Uterus (tissue), 4 donors: ENCODE measurements around the gene PLEKHH3. TPM values are rescaled to one million over a fixed set of nuclear protein-coding genes. Genes with fewer than 3 reads are reported as not detected.
"Not testable (repeated sequence)": the region's sequence is repeated elsewhere in the genome, so short reads cannot be mapped to it uniquely, and the experiment has no call there.

Experiments used
- DNase-seq, 2 donors: peaks; one replicate each; pipeline ENCODE4 v3.0.0-alpha.2; 2019 to 2020
- H3K27ac ChIP-seq, 2 donors: fragments of 200-600 bp; sonication (generic); 1 replicate in 1 of 2; 2 replicates in 1 of 2; pipeline ENCODE4 v1.5.1; 2016 to 2018
- H3K27me3 ChIP-seq, 2 donors: fragments of 200-600 bp; sonication (generic); one replicate each; pipeline ENCODE4 v1.5.1; 2018 to 2019; ENCODE audit warnings: control low read depth in 1 of 2
- H3K36me3 ChIP-seq, 2 donors: fragments of 200-600 bp; sonication (generic); one replicate each; pipeline ENCODE4 v1.5.1; 2019; ENCODE audit warnings: control low read depth in 1 of 2
- H3K4me1 ChIP-seq, 2 donors: fragments of 200-600 bp; sonication (generic); one replicate each; pipeline ENCODE4 v1.5.1; 2018 to 2019; ENCODE audit warnings: control low read depth in 1 of 2
- H3K4me3 ChIP-seq, 2 donors: fragments of 200-600 bp; sonication (generic); 1 replicate in 1 of 2; 2 replicates in 1 of 2; pipeline ENCODE4 v1.5.1; 2018 to 2019; ENCODE audit warnings: mild to moderate bottlenecking in 1 of 2
- H3K9me3 ChIP-seq, 2 donors: fragments of 200-600 bp; sonication (generic); one replicate each; pipeline ENCODE4 v1.5.1; 2019; ENCODE audit warnings: control low read depth in 1 of 2
- POLR2A ChIP-seq, 2 donors: fragments of 450-650 bp; IDR thresholded peaks; one replicate each; pipeline ENCODE4 v1.6.1; 2016; ENCODE audit warnings: antibody characterized with exemption in 2 of 2, mild to moderate bottlenecking in 1 of 2, moderate library complexity in 1 of 2
- intact Hi-C: fragments of 100-400 bp; cut with DNase I; formaldehyde crosslinking; loops from one replicate; pipeline ENCODE4 v1.15.1; 2023; ENCODE audit warnings: low total_unique reads
- total RNA-seq, 4 donors: library from RNA; depleted of rRNA in 3 of 4; stranded (reverse); fragments of >200 nt in 3 of 4; gene quantifications; one replicate each; pipeline versions ENCODE4 v1.1.0 to v1.2.4, GENCODE V29; 2014 to 2023
- TF ChIP-seq, protein P1 (sequence below), 4 experiments: fragments of 200-600 bp in 2 of 4; fragments of 450-650 bp in 2 of 4; sonication (generic) in 2 of 4; IDR thresholded peaks; one replicate each; pipeline ENCODE4 v1.5.1; 2016 to 2019; ENCODE audit warnings: antibody characterized with exemption in 4 of 4, mild to moderate bottlenecking in 2 of 4, moderate library complexity in 1 of 4
- donor health status: DM: yes; HTN: yes; CAD: no.

PLEKHH3 gene
- total RNA-seq, 4 donors from 2014 or later = 2.9 to 102 (median 19.2) TPM

DNA sequence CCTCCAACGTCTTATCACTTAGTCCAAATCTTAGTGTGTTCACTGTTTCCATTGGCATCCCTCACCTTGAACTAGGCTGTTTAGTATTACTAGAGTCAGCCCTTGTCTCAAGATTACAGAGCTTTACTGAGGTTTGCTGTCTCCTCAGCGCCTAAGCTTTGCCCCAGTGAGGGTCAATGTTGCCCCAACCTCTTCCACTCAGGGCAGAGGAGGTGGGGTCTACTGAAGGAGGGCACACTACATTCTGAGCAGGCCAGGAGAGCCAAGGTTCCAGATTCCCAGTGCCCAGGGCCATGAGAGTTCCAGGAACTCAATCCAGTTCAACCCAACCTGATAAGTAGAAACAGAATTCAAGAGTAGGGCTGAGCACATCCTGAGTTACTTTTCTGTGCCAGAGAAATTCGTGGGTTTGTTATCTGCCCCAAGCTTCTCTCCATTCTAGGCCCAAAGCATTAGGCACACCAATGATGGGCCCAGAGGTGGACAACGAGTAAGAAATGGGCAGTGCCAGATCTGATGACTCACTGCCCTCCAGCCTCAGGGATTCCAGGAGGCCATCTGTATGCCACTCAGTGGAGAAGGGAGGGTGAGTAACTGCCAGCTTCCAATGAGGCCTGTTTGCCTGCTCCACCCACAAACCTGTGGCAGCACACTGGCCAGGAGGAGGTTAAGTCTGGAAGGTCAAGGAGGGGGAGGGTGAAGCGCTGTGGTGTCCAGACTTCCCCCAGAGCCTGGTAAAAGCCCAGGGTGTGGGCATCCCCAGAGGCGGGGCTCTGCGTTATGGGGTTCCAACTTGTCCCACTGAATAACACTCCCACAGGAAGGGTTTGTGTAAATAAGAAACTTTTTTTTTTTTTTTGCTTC is 9.5 kb downstream of the PLEKHH3 start:
- Histone ChIP-seq H3K27ac (peak overlapping the region; percentile 76 to 89), H3K4me3 (no peak overlapping the region), H3K27me3 (no peaks in the 10 kb centered on the region), H3K36me3 (no peaks in the 10 kb centered on the region), H3K9me3 (no peaks in the 10 kb centered on the region), H3K4me1 (peaks cover 0 to 18% of the 10 kb centered on the region in 2 donors)
- DNase-seq = peak; percentile 54 to 63
- TF ChIP-seq POLR2A (IDR thresholded peaks at IDR 0.05) = no peak
- TF ChIP-seq, protein P1, sequence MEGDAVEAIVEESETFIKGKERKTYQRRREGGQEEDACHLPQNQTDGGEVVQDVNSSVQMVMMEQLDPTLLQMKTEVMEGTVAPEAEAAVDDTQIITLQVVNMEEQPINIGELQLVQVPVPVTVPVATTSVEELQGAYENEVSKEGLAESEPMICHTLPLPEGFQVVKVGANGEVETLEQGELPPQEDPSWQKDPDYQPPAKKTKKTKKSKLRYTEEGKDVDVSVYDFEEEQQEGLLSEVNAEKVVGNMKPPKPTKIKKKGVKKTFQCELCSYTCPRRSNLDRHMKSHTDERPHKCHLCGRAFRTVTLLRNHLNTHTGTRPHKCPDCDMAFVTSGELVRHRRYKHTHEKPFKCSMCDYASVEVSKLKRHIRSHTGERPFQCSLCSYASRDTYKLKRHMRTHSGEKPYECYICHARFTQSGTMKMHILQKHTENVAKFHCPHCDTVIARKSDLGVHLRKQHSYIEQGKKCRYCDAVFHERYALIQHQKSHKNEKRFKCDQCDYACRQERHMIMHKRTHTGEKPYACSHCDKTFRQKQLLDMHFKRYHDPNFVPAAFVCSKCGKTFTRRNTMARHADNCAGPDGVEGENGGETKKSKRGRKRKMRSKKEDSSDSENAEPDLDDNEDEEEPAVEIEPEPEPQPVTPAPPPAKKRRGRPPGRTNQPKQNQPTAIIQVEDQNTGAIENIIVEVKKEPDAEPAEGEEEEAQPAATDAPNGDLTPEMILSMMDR (IDR thresholded peaks at IDR 0.05) = no peak
- intact Hi-C loops = no loop called here

DNA sequence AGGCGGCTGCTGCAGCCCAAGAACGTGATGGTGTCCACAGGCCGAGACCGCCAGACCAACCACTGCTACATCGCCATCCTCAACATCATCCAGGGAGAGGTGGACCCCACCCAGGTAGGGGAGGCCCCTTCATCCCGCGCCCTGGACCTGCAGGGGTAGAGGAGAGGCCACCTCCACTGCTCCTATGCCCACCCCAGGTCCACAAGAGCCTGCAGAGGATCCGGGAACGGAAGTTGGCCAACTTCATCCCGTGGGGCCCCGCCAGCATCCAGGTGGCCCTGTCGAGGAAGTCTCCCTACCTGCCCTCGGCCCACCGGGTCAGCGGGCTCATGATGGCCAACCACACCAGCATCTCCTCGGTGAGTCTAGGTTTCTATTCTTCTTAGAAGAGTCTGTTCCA is 10.7 kb downstream of the PLEKHH3 start:
- not testable (repeated sequence) for H3K36me3 ChIP-seq, DNase-seq

DNA sequence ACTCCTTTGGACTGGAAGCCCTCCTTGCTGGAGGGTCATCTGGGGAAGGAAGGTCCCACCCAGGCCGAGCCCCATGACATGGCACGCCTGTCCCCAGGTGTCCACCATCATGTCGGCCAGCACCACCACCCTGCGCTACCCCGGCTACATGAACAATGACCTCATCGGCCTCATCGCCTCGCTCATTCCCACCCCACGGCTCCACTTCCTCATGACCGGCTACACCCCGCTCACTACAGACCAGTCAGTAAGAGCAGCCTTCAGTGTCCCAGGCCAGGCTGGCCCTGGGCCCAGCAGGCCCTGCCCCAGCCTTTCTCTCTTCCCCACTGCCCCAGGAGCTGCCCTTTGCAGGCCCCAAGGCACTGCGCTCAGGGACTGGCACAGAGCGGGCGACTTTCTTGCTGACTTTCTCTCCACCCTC is 11.2 kb downstream of the PLEKHH3 start:
- TF ChIP-seq, protein P1 (IDR thresholded peaks at IDR 0.05) = no peak
- TF ChIP-seq POLR2A (IDR thresholded peaks at IDR 0.05) = no peak
- Histone ChIP-seq H3K4me3 (no peak overlapping the region), H3K27me3 (no peaks in the 10 kb centered on the region), H3K27ac (peak overlapping the region; percentile 40 to 76), H3K4me1 (peaks cover 1 to 22% of the 10 kb centered on the region in 2 donors), H3K9me3 (no peaks in the 10 kb centered on the region), H3K36me3 (no peaks in the 10 kb centered on the region)
- intact Hi-C loops = no loop called here
- no peak for DNase-seq

More for the DNA sequence above, 10.7 kb downstream of the PLEKHH3 start:
- H3K4me3 ChIP-seq, H3K27me3 ChIP-seq, intact Hi-C loops, H3K9me3 ChIP-seq: not testable (repeated sequence)
- Histone ChIP-seq H3K27ac (peak overlapping the region; percentile 76 to 89), H3K4me1 (peaks cover 0 to 18% of the 10 kb centered on the region in 2 donors)

DNA sequence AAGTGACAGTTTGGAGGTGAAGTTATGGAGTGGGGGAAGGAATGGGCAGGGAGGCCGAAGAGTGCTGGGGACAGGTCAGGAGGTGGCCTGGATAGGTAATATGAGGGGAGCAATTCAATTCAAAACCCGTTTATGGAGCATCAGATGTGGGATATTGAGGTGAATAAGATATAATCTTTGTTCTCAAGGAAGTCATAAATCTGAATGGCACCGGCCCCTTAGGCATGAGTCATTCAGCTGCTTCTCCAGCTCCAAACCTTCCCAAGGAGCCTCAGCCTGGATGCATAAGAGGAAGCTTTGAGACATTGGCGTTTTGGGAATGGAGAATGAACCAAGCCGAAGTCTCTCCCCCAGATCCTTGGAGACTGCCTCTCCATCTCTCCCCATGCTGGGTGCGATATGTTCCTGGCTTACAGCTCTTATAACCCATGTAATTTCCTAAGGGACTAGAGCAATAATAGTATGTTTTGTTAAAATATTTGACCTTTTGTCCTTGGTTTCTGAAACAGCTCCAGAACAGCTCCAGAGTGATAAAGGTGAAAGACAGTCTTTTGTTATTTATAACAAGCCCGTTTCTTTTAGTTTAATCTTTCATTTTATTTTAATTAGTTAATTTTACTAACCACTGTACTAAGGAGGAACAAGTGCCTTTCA is 16.0 kb downstream of the PLEKHH3 start:
- Histone ChIP-seq H3K27ac (peak overlapping the region; percentile 62 to 74), H3K4me3 (no peak overlapping the region), H3K4me1 (peaks cover 6 to 9% of the 10 kb centered on the region in 2 donors), H3K27me3 (no peaks in the 10 kb centered on the region), H3K9me3 (no peaks in the 10 kb centered on the region), H3K36me3 (no peaks in the 10 kb centered on the region)
- intact Hi-C loops = no loop called here
- peak in 1 of 2 donors; percentile 80 for DNase-seq
- TF ChIP-seq POLR2A (IDR thresholded peaks at IDR 0.05) = no peak
- TF ChIP-seq, protein P1 (IDR thresholded peaks at IDR 0.05) = no peak

DNA sequence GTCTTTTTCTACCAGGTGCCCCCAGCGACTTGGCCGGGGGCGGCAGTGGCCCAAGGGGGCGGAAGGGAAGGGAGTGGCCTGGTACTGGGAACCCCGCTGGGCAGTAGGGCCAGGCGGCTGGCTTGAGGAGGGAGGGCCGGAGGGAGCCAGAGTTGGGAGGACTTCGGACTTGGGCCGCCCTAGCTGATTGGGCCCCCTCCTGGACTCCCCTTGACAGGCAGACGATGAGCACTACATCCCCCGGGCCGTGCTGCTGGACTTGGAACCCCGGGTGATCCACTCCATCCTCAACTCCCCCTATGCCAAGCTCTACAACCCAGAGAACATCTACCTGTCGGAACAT is 16.9 kb downstream of the PLEKHH3 start:
- H3K27me3 ChIP-seq, intact Hi-C loops, H3K36me3 ChIP-seq, H3K9me3 ChIP-seq, DNase-seq, H3K4me1 ChIP-seq: not testable (repeated sequence)
- peak overlapping the region; percentile 47 to 83 for H3K4me3 ChIP-seq
- peak overlapping the region; percentile 88 to 89 for H3K27ac ChIP-seq
